Keratinocyte (primary cell): Measurements from ENCODE around the gene FLVCR2. TPM values are rescaled to one million over a fixed set of nuclear protein-coding genes. Genes with fewer than 3 reads are reported as not detected.

Experiments
- DNase-seq: peaks from one replicate; pipeline ENCODE4 v3.0.0-alpha.2; 2011; ENCODE audit warnings: low read depth, missing footprints, low spot score
- FAIRE-seq: peaks from 2 replicates; lab custom pipeline; 2011; peaks lifted over from hg19 to GRCh38; lab: Jason Lieb, UNC
- H2AFZ ChIP-seq: 2 replicates; pipeline ENCODE4 v1.6.0; 2012; ENCODE audit warnings: low read length, control low read depth, inconsistent platforms; ENCODE audit not compliant: control insufficient read depth
- H3K27ac ChIP-seq: 2 replicates; pipeline ENCODE4 v1.5.1; 2011; ENCODE audit warnings: low read length; ENCODE audit not compliant: control insufficient read depth, insufficient read depth
- H3K27me3 ChIP-seq: 3 replicates; pipeline ENCODE4 v1.6.0; 2011; ENCODE audit warnings: low read length; ENCODE audit not compliant: control insufficient read depth, insufficient read depth; ENCODE audit errors: extremely low read depth
- H3K36me3 ChIP-seq, 2 experiments: 2 replicates in 1 of 2; 3 replicates in 1 of 2; pipeline ENCODE4 v1.5.1; 2011; ENCODE audit warnings: low read length in 2 of 2, mild to moderate bottlenecking in 1 of 2; ENCODE audit not compliant: control insufficient read depth in 2 of 2, insufficient read depth in 2 of 2; ENCODE audit errors: extremely low read depth in 1 of 2
- H3K4me1 ChIP-seq: 3 replicates; pipeline ENCODE4 v1.5.1; 2011; ENCODE audit warnings: low read length; ENCODE audit not compliant: control insufficient read depth, insufficient read depth; ENCODE audit errors: extremely low read depth
- H3K4me2 ChIP-seq: 3 replicates; pipeline ENCODE4 v1.6.0; 2011; ENCODE audit warnings: low read depth, low read length; ENCODE audit not compliant: control insufficient read depth, insufficient read depth; ENCODE audit errors: extremely low read depth
- H3K4me3 ChIP-seq, 3 experiments: fragments of 200-600 bp in 1 of 3; sonication (generic) in 1 of 3; 2 replicates in 2 of 3; 3 replicates in 1 of 3; pipeline ENCODE4 v1.5.1; 2011 to 2016; ENCODE audit warnings: low read length in 3 of 3, mild to moderate bottlenecking in 3 of 3, control low read depth in 2 of 3, inconsistent platforms in 1 of 3, low read depth in 1 of 3, mixed read lengths in 1 of 3, mixed run types in 1 of 3, moderate library complexity in 1 of 3; ENCODE audit not compliant: control insufficient read depth in 2 of 3, insufficient read depth in 2 of 3; ENCODE audit errors: extremely low read depth in 1 of 3
- H3K79me2 ChIP-seq: 2 replicates; pipeline ENCODE4 v1.6.0; 2012; ENCODE audit warnings: low read length; ENCODE audit not compliant: control insufficient read depth, insufficient read depth
- H3K9ac ChIP-seq: 3 replicates; pipeline ENCODE4 v1.6.0; 2011; ENCODE audit warnings: low read length; ENCODE audit not compliant: control insufficient read depth, insufficient read depth; ENCODE audit errors: extremely low read depth
- H3K9me1 ChIP-seq: 3 replicates; pipeline ENCODE4 v1.6.0; 2011; ENCODE audit warnings: low read length; ENCODE audit not compliant: control insufficient read depth, insufficient read depth; ENCODE audit errors: extremely low read depth
- H3K9me3 ChIP-seq: 2 replicates; pipeline ENCODE4 v1.5.1; 2012; ENCODE audit warnings: low read depth, low read length; ENCODE audit not compliant: control insufficient read depth
- H4K20me1 ChIP-seq: 3 replicates; pipeline ENCODE4 v1.6.0; 2011; ENCODE audit warnings: low read length; ENCODE audit not compliant: control insufficient read depth, insufficient read depth; ENCODE audit errors: extremely low read depth
- CTCF ChIP-seq, 3 experiments: IDR thresholded peaks in 1 of 3; conservative IDR thresholded peaks in 1 of 3; optimal IDR thresholded peaks in 1 of 3; 2 replicates in 2 of 3; 3 replicates in 1 of 3; pipeline versions ENCODE3 to v1.5.1; 2011; ENCODE audit warnings: low read length in 3 of 3, mild to moderate bottlenecking in 3 of 3, moderate library complexity in 2 of 3, control low read depth in 1 of 3, inconsistent platforms in 1 of 3; ENCODE audit not compliant: insufficient read depth in 2 of 3; ENCODE audit errors: extremely low read depth in 1 of 3
- EZH2 ChIP-seq: IDR thresholded peaks from one replicate; pipeline ENCODE4 v1.6.1; 2012; ENCODE audit warnings: inconsistent platforms, mild to moderate bottlenecking, low read length, moderate library complexity
- dilution Hi-C: fragments of 300-500 bp; cut with MboI; formaldehyde crosslinking; loops from one replicate; pipeline ENCODE4 v1.7.0; 2020; ENCODE audit warnings: low sequenced_read_pairs; ENCODE audit not compliant: extremely low pct_ligation_motif_present
- polyA plus RNA-seq, 5 experiments: library from polyadenylated mRNA; depleted of rRNA in 3 of 5; stranded (reverse) in 3 of 5; stranded (forward) in 1 of 5; unstranded in 1 of 5; fragments of >200 nt; gene quantifications; 1 replicate in 1 of 5; 2 replicates in 3 of 5; 3 replicates in 1 of 5; pipeline versions ENCODE4 v1.2.1 to v1.2.3, GENCODE V29; 2011 to 2012; ENCODE audit warnings: missing spikeins in 2 of 5, low read depth in 1 of 5, low replicate concordance in 1 of 5

The FLVCR2 gene
- polyA plus RNA-seq, 1 donor (not counting 4 experiments of a cell fraction or from before 2014, with no cell fraction given): 0.45 TPM

- Histone ChIP-seq H4K20me1 (no peaks in the 10 kb centered on the region), H3K9me1 (no peaks in the 10 kb centered on the region), H2AFZ (peak within 1 kb of the TSS; percentile 95), H3K4me3 (peak within 1 kb of the TSS; percentile 69 to 97 (median 93)), H3K9ac (peak within 1 kb of the TSS; percentile 88), H3K79me2 (peaks cover 39% of the 10 kb centered on the region), H3K4me2 (peak within 1 kb of the TSS; percentile 93), H3K9me3 (no peaks in the 10 kb centered on the region), H3K36me3 (peaks cover 0 to 10% of the 10 kb centered on the region in 2 experiments), H3K27me3 (no peaks in the 10 kb centered on the region), H3K4me1 (peaks cover 14% of the 10 kb centered on the region), H3K27ac (peak within 1 kb of the TSS; percentile 63)
- peak; percentile 57 for FAIRE-seq
- TF ChIP-seq CTCF (optimal IDR thresholded peaks at IDR 0.05 in 1 of 3, IDR thresholded peaks at IDR 0.05 in 1 of 3, conservative IDR thresholded peaks at IDR 0.05 in 1 of 3; ENCODE audit: extremely low read depth in 1 of 3, insufficient read depth in 2 of 3, low read length in 3 of 3) (no peak), EZH2 (no peak)
- DNase-seq: peak; percentile 96
- dilution Hi-C loops: no loop called here
Observed at GRCh38 chr14:75660630-75661498, 82.4 kb downstream of the FLVCR2 start, which contains the start of the genes ERG28 and TTLL5. Gene ERG28 (minus strand): TSS chr14:75660876. CDS start chr14:75657502, 3,374 bp downstream. Gene TTLL5 (plus strand): TSS chr14:75661246. CDS start chr14:75663150, 1,904 bp downstream.

DNA sequence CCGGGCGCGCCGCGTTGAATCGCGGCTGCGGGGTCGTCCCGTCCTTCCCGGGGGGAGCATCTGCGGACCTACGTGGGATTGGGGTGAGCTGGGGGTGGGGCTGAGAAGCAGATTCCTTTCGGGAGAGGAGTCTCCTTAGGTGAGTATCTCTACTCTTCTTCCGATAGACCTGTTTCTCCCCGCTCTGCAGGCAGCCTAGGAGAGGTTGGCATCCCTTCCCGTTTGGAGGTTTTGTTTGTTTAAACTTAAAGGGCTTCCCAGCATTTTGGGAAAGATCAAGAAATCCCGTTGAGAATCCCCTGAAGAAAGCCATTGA, 83.0 kb downstream of the FLVCR2 start:
- Histone ChIP-seq H3K4me1 (peaks cover 14% of the 10 kb centered on the region), H2AFZ (peak overlapping the region; percentile 95), H3K9me3 (no peaks in the 10 kb centered on the region), H3K27me3 (no peaks in the 10 kb centered on the region), H3K4me3 (peak overlapping the region; percentile 69 to 97 (median 93)), H3K36me3 (peaks cover 0 to 10% of the 10 kb centered on the region in 2 experiments), H3K9ac (peak overlapping the region; percentile 88), H3K4me2 (peak overlapping the region; percentile 88), H3K27ac (peak overlapping the region; percentile 63), H3K79me2 (peaks cover 39% of the 10 kb centered on the region), H4K20me1 (no peaks in the 10 kb centered on the region), H3K9me1 (no peaks in the 10 kb centered on the region)
- dilution Hi-C loops: no loop called here
- no peak for DNase-seq
- TF ChIP-seq EZH2 (no peak), CTCF (optimal IDR thresholded peaks at IDR 0.05 in 1 of 3, IDR thresholded peaks at IDR 0.05 in 1 of 3, conservative IDR thresholded peaks at IDR 0.05 in 1 of 3; ENCODE audit: extremely low read depth in 1 of 3, insufficient read depth in 2 of 3, low read length in 3 of 3) (no peak)
- no peak for FAIRE-seq
